H1 (cell line): ENCODE data around the gene MMP3. TPM values are rescaled to one million over a fixed set of nuclear protein-coding genes. Genes with fewer than 3 reads are reported as not detected.

Source experiments
- RBBP5 ChIP-seq: IDR thresholded peaks from 2 replicates; pipeline ENCODE4 v1.7.1; 2012; ENCODE audit warnings: low read depth, mild to moderate bottlenecking, inconsistent platforms, low read length, moderate library complexity, borderline replicate concordance
- SIRT6 ChIP-seq: IDR thresholded peaks from one replicate; pipeline ENCODE4 v1.7.1; 2012; ENCODE audit warnings: low read length, inconsistent platforms
- SRF ChIP-seq: IDR thresholded peaks from 2 replicates; pipeline ENCODE4 v1.6.1; 2011; ENCODE audit warnings: mild to moderate bottlenecking, low read depth, low read length, moderate library complexity
- polyA plus RNA-seq, 7 experiments: library from polyadenylated mRNA; depleted of rRNA in 3 of 7; stranded (reverse) in 5 of 7; unstranded in 2 of 7; fragments of >200 nt in 5 of 7; fragments of 200-250 nt in 2 of 7; gene quantifications; 1 replicate in 5 of 7; 2 replicates in 1 of 7; 4 replicates in 1 of 7; pipeline versions ENCODE4 v1.2.1 to v1.2.3, GENCODE V29; 2011 to 2013; ENCODE audit warnings: missing spikeins in 2 of 7, mixed read lengths in 2 of 7
- total RNA-seq: library from RNA; stranded (reverse); fragmentation: NEBNext Ultra II Directional; extraction: Animal tissue kit (Norgen Biotek cat#: 25700); gene quantifications from 2 replicates; pipeline ENCODE4 v1.2.1, GENCODE V29; 2021

Gene MMP3
- total and polyA plus RNA-seq, 2 of the 8 experiments (the other 6 are each of a cell fraction or from before 2014, with no cell fraction given): not detected

- TF ChIP-seq SRF: no peak
- no peak for TF ChIP-seq RBBP5
- no peak for TF ChIP-seq SIRT6
These were observed 479 bp downstream of the MMP3 start (continued) for GRCh38 chr11:102842930-102843329.
